Ishikawa (cell line): ENCODE measurements around the gene ZBTB3.

Source experiments
- CEBPB ChIP-seq: IDR thresholded peaks from 2 replicates; pipeline ENCODE4 v1.6.1; 2012
- CREB1 ChIP-seq: IDR thresholded peaks from 2 replicates; pipeline ENCODE4 v1.6.1; 2012; ENCODE audit warnings: low read depth
- EP300 ChIP-seq: IDR thresholded peaks from 2 replicates; pipeline ENCODE4 v1.6.1; 2012; ENCODE audit warnings: borderline replicate concordance
- FOXM1 ChIP-seq: IDR thresholded peaks from 2 replicates; pipeline ENCODE4 v1.6.1; 2012; ENCODE audit warnings: low read depth, borderline replicate concordance
- RAD21 ChIP-seq: IDR thresholded peaks from 2 replicates; pipeline ENCODE4 v1.6.1; 2012; ENCODE audit warnings: low read depth
- TAF1 ChIP-seq: IDR thresholded peaks from 2 replicates; pipeline ENCODE4 v1.6.1; 2012; ENCODE audit warnings: low read depth, mild to moderate bottlenecking
- TCF12 ChIP-seq: IDR thresholded peaks from 2 replicates; pipeline ENCODE4 v1.6.1; 2012; ENCODE audit warnings: low read depth
- TEAD4 ChIP-seq: IDR thresholded peaks from 2 replicates; pipeline ENCODE4 v1.6.1; 2012
- USF1 ChIP-seq: IDR thresholded peaks from 2 replicates; pipeline ENCODE4 v1.6.1; 2012
- YY1 ChIP-seq: IDR thresholded peaks from 2 replicates; pipeline ENCODE4 v1.6.1; 2012; ENCODE audit warnings: low read depth
- ZBTB7A ChIP-seq: IDR thresholded peaks from 2 replicates; pipeline ENCODE4 v1.6.1; 2012; ENCODE audit warnings: low read depth
- TF ChIP-seq, protein P1 (sequence below): IDR thresholded peaks from 2 replicates; pipeline ENCODE4 v1.6.1; 2012
- TF ChIP-seq, protein P2 (sequence below): IDR thresholded peaks from 2 replicates; pipeline ENCODE4 v1.6.1; 2012; ENCODE audit warnings: low read depth, mild to moderate bottlenecking

DNA sequence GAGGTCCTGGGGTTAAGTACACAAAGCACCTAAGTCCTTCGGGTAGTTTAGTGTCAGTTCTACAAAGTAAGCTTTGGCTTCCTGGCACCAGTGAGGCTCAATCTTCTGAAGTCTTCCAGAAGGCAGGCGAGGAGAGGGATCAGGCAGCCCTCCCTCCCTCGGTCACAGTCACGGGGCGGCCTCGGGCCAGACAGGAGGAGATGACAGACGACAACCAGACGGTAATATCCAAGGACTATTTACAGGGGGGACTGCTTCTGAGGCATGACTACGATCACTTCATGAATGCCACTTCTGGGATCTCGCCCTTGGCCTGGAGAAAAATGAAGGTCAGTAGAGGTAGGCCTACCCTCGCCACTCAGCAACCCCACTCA is 38.2 kb upstream of the ZBTB3 start:
- TF ChIP-seq YY1 (no peak), TAF1 (no peak), RAD21 (no peak), TCF12 (no peak), ZBTB7A (no peak), FOXM1 (no peak), EP300 (no peak), CREB1 (no peak), USF1 (no peak), TEAD4 (no peak), CEBPB (no peak)
- TF ChIP-seq, protein P1, sequence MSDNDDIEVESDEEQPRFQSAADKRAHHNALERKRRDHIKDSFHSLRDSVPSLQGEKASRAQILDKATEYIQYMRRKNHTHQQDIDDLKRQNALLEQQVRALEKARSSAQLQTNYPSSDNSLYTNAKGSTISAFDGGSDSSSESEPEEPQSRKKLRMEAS: no peak
- TF ChIP-seq, protein P2, sequence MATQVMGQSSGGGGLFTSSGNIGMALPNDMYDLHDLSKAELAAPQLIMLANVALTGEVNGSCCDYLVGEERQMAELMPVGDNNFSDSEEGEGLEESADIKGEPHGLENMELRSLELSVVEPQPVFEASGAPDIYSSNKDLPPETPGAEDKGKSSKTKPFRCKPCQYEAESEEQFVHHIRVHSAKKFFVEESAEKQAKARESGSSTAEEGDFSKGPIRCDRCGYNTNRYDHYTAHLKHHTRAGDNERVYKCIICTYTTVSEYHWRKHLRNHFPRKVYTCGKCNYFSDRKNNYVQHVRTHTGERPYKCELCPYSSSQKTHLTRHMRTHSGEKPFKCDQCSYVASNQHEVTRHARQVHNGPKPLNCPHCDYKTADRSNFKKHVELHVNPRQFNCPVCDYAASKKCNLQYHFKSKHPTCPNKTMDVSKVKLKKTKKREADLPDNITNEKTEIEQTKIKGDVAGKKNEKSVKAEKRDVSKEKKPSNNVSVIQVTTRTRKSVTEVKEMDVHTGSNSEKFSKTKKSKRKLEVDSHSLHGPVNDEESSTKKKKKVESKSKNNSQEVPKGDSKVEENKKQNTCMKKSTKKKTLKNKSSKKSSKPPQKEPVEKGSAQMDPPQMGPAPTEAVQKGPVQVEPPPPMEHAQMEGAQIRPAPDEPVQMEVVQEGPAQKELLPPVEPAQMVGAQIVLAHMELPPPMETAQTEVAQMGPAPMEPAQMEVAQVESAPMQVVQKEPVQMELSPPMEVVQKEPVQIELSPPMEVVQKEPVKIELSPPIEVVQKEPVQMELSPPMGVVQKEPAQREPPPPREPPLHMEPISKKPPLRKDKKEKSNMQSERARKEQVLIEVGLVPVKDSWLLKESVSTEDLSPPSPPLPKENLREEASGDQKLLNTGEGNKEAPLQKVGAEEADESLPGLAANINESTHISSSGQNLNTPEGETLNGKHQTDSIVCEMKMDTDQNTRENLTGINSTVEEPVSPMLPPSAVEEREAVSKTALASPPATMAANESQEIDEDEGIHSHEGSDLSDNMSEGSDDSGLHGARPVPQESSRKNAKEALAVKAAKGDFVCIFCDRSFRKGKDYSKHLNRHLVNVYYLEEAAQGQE: no peak
